NCI-H1417 treated with DMSO at 0.1 percent for 48 hours (cell line): Measurements from ENCODE around the gene LYZL4.

Experiments
- DNase-seq: peaks from one replicate; lab custom pipeline; 2025; lab: John Stamatoyannopoulos, UW

The LYZL4 gene

DNA sequence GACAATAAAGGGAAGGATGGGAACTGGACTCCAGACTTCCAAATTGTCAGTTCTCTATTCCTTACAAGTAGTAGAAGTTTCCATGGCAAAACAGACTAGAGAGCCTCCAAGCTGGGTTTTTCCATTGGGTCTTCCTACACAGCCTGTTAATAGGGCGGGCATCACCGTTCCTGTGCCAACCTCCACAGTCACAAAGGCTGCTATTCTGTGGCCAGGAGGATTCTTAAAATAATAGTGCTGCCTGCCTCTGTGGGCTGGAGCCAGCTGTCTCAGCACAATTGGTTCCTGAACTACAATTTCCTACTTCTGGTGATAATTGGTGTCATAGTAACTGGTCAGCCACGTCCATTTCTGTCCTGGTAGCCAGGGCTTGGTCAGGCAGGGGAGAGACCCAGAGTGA, 38.6 kb downstream of the LYZL4 start:
- no peak for DNase-seq

DNA sequence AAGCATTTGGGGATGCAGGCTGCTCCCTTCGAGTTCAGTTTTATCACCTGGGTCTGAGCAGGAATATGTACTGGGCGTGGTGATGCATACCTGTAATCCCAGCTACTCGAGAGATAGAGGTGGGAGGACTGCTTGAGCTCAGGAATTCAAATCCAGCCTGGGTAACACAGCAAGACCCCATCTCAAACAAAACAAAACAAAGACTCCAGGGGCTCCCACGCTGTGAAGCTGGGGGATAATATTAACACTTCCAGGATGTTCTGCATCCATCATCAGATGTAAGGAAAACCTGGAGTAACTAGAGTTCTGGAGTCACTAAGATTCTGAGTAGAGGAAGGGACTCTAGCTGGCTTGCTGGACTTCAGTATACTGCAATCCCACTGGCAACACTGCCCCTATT, 40.6 kb downstream of the LYZL4 start:
- no peak for DNase-seq

GRCh38 chr3:42369304-42369703, 41.1 kb downstream of the LYZL4 start:
- DNase-seq = no peak

DNA sequence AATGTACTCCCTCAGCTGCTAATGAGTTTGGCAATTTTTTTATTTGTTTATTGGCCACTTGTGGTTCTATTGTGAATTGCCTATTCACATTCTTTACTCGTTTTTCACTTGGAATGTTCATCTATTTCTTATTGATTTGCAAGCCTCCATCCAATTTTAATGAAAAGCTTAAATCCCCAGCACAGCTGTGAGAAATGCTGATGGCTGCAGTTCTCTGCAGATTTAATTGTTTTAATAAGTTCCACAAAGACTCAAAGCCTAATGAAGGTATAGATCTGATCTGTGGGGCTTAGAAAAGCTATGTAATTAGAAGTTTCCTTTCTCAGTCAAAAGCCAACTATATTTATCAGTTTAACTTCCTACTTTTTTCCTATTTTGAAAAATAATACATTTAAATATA, 41.5 kb downstream of the LYZL4 start:
- DNase-seq = no peak

- DNase-seq = no peak
Observed at GRCh38 chr3:42367903-42368302, 42.5 kb downstream of the LYZL4 start.

DNA sequence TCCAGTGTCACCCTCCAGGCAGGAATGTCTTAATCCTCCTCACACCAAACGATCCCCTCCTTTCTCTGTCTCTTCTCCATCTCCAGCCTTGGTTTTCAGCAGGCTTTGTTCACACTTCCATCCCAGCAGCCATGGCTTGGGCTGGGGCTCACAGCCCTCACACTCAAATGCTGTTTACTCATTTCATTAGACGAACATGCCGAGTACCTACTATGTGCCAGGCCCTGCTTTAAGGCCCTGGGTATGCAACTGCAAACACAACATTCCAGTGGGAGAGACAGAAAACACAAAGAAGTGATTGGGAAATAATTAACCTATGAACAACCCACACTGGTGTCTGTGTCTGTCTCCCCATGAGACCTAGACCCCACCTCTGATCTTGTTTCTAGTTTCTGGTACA, 43.9 kb downstream of the LYZL4 start:
- DNase-seq = no peak

DNA sequence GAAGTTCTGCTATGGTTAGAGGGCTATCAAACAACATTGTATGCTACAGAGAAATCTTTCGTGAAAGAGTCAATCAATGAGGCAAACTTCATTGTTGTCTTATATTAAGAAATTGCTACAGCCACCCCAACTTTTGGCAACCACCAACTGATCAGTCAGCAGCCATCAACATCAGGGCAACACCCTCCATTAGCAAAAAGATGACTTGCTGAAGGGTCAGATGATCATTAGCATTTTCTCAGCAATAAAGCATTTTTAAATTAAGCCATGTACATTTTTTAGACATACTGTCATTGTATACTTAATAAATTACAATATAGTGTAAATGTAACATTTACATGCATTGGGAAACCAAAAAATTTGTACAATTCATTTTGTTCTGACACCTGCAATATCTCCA, 53.1 kb downstream of the LYZL4 start:
- DNase-seq = no peak

DNA sequence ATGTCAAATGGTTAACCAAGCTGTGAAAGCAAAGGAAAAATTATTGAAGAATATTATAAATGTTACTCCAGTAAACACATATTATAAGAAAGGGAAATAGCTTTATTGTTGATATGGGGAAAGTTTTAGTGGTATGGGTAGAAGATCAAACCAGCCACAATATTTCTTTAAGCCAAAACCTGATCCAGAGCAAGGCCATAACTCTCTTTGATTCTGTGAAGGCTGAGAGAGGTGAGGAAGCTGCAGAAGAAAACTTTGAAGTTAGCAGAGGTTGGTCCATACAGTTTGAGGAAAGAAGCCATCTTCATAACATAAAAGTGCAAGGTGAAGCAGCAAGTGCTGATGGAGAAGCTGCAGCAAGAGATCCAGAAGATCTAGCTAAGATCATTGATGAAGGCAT, 54.8 kb downstream of the LYZL4 start:
- no peak for DNase-seq

DNA sequence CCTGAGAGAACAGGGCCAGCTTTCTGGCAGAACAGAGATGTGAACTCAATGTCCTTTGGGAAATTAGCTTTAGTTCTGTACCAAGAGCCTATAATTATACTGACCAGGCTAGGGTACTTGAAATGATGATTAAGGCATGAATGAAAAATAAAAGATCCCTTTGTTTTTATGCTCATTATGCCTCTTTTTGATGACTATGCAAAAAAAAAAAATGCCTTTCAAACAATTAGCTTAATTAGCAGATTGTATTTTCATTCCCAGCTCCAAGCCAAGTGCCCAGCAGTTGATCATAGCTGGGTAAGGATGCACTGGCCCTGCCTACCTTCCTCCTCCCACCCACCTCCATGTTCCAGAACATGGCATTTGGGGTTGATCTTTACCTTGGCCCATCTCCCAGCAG, 56.8 kb downstream of the LYZL4 start:
- no peak for DNase-seq

DNA sequence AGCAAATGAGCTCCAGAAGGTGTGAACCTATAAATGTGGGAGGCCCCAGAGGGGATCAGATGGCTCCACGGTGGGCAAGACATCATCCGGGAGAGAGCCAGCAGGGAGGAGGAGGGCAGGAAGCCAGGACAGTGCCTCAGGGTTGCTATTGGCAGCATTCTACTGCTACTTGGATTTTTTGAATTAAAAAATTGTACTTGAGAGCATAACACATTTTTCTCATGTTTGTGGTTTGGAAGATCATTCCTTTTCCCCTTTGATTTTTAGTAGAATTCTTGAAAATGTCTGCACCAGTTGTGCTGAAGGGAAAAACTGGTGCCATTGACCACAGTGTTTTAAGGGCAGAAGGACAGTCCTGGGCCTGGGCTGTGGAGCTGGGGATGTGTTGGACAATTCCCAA, 59.2 kb downstream of the LYZL4 start:
- DNase-seq = no peak

DNA sequence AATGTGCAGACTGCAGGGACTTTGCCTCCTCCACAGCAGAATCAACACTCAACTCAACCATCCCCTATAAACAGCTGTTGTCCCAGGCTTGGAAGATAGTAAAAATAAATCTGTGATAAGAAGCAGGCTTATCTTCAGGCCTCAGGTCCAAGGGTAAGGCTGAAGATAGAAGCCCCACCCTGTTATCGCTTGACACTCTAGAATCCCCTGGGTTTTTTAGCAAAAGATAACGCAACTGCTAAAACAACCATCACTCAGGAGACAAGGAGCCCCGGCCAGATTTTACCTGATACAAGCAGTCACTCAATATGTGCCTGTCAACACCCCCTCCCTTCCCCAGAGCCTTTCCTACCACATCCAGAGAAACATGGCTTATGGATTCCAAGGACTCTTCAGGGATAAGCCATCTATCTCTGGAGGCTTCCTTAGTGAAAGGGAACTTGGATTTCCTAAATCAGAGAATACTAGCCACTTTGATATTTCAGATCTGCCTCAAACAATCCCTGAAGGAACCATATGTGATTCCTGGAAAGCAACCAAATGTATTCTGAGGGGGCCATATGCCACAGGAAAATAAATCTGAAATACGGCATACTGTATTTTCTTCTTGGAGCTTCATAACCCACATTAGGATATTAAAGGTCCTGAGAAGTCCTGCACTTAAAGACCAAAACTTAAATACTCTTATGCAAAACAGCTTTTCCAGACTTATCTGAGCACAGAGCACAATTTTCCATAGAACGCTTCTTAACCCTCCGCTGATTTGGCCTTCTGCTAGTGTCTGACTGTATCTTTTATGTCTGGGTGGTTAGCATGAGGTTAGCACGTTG, 60.4 kb downstream of the LYZL4 start:
- DNase-seq = no peak

DNA sequence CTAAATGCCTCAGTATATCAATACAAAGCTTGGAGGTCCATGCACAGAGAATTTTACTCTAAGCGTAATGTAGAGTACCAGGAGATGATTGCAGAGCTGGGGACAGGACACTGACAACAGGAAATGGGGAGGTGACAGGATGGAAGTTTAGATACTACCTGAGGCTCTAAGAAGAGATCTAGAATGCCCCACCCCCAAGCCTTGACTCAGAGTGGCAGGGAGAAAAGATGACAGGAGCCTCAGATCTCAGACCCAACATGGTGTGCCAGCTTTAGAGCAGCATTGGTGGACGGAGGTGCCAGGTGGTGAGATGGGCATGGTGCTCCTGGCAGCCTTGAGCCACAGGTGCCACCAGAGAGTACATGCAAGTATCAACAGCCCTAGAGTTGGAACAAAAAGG, 62.5 kb downstream of the LYZL4 start:
- no peak for DNase-seq
